Central memory CD4-positive, alpha-beta T cell (primary cell): ENCODE results near the gene IL20.
A peak's percentile ranks its signal among the peaks of the same experiment; 100 is the strongest.

Experiments
- DNase-seq: peaks from one replicate; pipeline ENCODE4 v3.0.0; 2022

IL20 gene

DNA sequence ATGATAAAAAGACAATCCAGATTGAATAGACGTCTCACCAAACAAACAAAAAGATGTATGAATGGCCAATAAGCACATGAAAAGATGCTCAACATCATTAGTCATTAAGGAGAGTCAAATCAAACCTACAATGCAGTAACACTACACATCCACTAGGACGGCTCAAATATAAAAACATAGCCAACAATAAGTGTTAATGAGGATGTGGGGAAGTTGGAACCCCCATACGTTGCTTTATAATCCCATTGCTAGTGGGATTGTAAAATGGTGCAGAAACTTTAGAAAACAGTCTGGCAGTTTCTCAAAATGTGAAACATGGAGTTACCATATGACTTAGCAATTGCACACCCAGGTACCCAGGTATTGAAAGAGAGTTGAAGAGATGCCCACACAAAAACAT is 17.1 kb downstream of the IL20 start:
- no peak for DNase-seq

DNA sequence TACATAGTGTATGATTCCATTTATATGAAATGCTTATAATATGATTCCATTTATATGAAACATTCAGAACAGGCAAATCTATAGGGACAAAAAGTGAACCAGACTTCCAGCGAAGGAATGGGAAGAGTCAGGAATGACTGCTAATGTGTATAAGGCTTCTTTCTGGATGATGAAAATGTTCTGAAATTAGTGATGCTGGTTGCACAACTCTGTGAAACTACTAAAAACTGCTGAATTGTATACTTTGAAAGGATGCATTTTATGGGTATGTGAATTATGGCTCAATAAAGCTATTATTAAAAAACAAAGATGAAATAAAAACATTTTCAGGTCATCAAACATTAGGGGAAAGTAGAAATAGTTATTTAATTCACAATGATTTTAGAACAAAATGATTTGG is 17.7 kb downstream of the IL20 start:
- DNase-seq = no peak

DNA sequence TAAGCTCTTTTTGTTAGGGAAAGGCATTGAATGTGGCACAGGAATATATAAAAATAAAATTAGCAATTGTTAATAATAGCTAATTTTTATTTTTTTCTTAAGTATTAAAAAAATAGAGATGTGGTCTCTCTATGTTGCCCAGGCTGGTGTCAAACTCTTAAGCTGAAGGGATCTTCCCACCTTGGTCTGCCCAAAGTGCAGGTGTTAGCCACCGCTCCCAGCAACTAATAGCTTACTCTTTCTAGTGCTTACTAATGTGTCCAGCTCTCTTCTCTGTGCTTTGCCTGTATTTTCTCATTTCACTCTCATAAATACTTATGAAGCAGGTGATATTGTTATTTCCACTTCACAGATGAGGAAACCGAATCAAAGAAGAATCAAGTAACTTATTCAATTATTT is 18.5 kb downstream of the IL20 start:
- no peak for DNase-seq

DNA sequence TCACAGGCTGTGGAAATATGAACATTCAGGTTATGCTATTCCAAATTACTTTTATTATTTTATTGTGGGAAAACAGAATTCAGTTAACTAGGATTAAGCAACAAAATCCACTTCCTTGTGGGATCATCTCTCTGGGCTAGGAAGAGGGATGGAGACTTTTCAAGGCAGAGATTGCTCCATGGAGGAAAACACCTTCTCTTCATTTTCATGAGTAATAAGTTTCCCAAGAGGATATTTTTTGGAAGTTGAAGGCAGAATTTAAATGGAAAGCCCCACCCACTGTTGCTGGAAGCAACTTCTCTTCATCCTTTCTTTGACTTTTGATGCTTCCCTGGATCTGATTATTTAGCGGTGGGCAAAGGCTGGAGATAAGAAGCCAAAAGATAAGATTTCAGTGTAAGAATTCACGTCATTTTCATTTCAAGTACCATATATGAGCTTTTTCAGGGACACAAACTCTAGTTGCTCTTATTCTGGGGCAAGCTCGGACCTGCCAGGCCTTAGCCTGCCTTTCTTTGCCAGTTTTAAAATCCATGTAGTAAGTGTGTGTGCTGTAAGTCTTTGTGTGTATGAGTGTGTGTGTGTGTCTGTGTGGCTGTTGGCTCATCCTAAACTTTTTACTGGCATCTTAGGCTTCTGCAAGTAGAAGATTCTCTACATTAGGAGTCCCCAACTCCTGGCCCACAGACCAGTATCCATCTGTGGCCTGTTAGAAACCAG is 20.1 kb downstream of the IL20 start:
- no peak for DNase-seq

DNA sequence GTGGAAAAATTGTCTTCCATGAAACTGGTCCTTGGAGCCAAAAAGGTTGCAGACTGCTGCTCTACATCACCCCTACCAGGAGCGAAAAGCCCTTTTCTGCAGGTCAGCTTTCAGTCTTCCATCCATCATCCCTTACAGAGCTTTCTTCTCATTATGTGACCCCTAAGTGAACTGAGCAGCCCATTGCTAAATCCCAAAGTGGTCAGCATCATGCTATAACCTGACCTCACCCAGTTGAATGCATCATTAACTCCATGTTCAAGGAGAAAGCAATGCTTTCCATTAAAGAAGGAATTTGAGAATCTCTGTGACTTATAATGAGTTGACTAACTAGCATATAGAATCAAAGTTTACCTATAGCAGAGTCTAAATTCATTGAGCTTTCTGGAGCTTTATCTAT is 21.4 kb downstream of the IL20 start:
- DNase-seq = no peak

DNA sequence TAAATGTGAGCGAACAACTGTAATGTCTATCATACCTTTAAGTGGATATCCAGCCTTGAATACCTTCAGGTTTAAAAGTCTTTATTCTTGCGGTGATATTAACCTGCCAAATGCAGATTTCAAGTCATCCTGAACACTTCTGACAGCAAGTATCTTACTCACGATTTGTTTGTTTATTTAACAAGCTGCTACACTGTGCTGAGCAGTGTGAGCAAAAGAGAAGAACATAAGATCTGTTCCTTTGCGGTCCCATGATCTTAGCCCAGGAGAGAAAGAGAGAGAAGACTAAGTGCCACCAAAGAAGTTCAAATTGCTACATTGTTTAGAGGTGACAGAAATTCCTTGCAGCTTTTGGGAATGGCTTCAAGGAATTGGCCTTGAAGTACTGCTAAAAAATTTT is 22.3 kb downstream of the IL20 start:
- no peak for DNase-seq

DNA sequence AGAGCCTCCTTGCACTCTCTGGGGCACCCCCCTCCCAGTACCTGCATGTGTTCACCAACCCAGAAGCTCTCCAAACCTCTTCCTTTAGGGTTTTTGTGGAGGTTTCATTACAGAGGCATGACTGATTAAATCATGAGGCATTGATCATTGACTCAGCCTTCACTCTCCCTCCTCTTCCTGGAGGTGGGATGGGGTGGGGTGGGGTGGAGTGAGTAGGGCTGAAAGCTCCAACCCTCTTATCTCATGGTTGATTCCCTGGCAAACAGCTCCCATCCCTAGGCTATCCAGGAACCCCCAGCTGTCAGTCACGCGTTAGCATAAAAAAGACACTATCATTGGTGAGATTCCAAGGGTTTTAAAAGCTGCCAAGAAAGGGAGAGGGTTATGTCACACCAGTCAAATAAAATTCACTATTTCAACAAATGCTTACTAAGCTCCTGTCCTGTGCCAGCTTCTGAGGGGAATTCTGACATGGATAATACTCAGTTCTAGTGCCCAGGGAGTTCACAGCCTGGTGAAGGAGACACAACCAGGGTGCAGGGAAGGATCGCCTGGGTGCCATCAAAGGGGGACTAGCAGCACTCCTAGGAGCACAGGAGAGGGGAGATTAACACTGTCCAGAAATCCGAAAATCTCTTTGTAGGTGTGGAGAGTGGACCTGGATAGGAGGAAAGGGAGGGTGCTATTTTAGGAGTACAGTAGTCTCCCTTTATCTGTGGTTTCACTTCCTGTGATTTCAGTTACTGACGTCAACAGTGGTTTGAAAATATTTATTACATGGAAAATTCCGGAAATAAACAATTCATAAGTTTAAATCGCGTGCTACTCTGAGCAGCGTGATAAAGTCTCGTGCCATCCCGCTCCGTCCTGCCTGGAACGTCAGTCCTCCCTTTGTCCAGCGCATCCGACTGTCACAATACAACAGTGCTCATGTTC is 25.0 kb downstream of the IL20 start:
- DNase-seq = peak; percentile 42

DNA sequence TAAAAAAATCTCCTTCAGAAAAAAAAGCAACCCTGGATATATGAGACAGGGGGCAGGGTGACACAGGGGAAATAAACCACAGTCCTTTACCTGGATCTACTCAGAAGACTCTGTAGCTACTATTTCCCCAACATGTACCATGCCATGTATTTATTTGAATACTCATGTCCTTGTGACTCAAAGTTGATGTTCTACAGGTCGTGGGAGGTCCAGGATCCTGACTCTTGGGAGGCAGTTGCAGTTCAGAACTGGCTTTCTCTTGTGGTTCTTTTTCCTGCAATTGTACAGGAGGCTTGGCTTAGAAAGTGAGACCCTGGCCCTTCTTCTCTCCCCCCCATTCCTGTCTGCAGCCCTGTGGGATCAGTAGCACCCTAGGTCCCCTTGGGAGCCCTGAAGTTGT is 26.0 kb downstream of the IL20 start:
- no peak for DNase-seq

DNA sequence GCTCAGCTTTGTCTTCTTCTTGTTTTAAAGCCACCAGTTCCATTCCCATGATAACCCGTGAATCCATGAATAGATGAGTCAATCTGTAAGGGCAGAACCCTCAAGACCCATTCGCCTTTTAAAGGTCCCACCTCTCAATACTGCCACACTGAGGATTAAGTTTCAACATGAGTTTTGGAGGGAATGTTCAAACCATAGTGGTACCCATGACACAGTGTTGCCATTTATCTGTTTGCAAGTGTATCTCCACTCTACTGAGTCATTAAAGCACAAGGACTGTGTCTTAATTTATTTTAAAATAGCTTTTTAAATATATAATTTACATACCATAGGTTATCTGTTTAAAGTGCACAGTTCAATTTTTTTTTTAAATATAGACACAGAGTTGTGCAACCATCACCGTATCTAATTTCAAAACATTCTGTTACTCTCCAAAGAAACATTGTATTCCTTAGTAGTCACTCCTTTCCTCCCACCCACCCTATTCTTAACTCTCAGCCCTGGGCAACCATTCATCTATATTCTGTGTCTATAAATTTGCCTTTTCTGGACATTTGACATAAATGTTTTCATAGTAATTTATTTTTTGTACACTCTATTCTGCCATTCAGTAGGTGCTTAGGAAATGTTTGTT is 27.0 kb downstream of the IL20 start:
- DNase-seq = no peak

DNA sequence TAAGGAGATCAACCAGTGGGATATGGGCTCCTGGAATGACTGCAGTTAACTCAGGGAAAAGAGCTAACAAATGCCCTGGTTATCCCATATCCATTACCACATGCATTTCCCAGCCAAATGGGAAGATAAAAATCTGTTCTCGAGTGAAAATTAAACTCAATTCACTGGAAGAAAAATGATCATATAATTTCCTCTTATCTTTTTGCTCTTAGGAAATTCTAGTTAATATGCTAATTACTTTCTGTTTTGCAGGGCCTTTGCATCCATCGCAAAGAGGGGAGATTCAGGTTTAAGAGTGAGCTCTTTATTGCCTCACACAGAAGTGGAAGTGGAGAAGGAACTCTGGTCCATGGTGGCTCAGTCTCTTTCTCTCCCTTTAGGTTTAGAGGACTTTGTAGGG is 28.0 kb downstream of the IL20 start:
- no peak for DNase-seq

DNA sequence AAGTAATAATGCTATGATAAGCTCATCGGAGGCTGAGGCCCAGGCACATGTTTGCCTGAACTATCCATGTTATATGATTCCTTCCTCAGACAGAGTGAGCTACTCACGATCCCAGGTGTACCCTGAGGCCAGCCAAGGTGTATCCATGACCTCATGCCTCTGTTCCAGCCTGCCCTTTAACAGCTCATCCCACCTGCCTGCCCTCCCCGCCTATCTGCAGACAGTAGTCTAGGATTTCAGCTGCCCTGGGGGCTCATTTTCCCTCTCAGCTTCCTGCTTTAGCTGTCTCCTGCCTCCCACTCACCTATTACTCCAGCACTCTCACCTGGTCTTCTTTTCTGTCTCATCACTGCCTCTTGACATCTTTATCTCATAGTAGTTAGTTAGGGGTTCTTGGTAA is 29.9 kb downstream of the IL20 start:
- DNase-seq = no peak

DNA sequence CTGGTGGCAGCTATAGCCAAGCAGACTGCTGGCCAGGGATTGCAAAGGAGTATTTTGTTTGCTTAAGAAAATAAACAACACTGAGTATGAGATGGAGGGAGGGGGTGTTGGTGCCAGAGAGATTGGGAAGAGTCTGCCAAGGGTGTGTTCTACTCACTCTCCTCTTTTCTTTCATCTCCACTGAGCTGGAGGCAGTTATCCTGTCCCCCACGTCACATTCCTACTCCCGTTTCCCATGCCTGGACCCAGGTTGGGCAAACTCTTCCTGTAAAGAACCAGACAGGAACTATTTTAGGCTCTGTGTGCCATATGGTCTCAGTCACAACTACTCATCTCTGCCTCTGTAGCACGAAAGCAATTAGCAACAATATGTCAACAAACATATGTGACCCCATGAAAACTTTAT is 30.4 kb downstream of the IL20 start:
- no peak for DNase-seq

DNA sequence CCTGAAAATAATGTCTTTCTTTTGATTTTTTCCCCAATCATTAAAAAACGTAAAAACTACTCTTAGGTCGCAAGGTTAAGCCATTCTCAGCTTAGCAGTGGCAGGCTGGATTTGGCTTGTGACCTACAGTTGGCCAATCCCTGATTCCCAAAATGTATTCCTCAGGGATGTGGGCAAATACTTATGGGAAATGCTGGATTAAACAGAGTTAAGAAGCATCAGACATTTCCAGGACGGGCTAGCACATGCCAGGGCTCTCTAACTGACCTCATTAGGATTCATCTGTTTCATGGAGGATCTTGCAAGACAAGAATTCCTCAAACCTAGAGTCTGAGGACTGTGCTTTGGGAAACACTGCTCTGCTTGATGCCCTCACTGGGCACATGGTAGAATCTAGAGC is 30.8 kb downstream of the IL20 start:
- DNase-seq = no peak

DNA sequence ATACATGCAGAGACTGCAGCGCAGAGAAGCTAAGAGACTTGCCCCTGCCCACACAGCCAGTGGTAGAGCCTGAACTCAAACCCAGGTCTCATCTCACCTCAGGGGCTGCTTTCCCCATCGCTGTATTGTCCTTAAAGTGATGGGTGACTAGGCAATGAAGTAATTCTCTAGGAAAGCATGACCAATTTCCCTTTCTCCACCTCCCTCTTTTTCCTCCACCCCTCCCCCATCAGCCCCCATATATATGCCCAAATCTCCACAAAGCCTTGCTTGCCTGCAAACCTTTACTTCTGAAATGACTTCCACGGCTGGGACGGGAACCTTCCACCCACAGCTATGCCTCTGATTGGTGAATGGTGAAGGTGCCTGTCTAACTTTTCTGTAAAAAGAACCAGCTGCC is 31.8 kb downstream of the IL20 start, which contains the start of gene IL24:
Gene IL24 (plus strand): TSS at position 269 of the 400 bp plus-strand sequence. CDS start 390 bp downstream, outside the sequence.
- DNase-seq = no peak

DNA sequence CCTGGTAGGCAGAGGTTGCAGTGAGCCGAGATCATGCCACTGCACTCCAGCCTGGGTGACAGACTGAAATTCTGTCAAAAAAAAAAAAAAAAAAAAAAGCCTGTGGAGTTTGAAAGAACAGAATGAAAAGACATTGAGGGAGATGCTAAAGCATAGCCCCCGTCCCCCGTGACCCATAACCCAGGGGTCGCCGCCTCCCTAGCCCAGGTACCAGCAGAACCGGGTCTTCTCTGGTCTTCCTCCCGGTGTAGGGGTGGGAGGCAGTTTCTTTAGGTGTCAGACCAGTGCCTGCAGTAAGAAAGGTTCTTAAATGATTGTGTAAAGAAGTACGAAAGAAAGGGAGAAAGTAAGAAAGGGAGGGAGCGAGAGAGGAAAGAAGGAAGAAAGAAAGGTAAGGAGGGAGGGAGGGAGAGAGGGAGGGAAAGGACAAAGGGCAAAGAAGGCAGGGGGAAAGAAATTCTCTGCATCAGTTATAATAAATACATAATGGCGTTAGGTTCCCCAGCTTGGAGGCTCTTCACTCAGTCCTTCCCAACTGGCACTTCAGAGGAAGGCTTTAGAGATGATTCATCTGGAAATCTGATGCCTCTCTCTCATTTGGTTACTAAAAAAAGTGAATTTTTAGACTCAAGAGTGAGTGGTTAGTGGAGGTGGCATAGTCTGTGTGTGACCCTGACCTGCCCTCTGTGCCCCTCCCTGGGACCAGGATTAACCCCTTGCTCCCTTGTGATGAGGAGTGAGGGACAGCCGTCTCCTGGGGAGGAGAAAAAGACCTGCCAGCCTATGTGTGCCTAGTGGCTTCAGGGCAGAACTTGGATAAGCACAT is 32.9 kb downstream of the IL20 start:
- no peak for DNase-seq

DNA sequence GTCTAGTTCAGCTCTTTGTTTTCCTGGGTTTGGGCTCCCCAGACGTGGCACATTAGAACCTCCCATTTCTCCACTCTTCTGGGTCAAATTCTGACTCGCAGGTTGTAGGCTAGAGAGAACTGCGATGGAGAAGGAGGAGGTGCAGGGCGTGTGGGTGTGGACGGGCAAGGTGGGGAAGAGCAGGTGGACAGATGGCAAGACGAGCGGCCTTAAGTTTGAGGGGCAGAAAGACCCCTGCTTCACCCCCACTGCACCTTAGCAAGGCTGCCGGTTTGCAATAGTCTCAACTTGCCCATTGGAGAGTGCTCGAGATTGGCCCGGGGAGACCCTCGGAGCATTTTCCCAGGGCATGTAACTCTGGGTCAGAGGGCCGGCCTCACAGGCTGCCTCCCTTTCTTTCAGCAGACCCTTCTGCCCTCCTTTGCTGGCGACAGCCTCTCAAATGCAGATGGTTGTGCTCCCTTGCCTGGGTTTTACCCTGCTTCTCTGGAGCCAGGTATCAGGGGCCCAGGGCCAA is 33.5 kb downstream of the IL20 start:
- DNase-seq = no peak

DNA sequence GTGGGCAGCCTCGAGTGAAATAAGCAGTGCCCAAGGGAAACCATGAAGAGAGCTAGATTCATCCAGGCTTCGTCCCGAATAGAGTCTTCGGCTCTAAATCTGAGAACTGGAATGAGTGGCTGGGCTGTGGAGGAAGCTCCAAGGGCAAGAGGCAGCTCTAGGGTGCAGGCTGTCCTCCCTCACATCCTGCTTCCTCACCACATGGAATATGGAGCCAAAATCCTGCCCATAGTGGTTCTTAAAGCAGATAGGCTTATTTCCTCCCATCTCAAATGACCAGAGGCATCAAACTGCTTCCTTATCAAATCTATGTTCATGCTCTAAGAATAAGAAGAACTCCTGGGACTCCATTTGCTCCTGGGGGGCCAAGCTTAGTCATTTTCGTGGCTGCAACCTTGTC is 34.3 kb downstream of the IL20 start:
- DNase-seq = no peak

DNA sequence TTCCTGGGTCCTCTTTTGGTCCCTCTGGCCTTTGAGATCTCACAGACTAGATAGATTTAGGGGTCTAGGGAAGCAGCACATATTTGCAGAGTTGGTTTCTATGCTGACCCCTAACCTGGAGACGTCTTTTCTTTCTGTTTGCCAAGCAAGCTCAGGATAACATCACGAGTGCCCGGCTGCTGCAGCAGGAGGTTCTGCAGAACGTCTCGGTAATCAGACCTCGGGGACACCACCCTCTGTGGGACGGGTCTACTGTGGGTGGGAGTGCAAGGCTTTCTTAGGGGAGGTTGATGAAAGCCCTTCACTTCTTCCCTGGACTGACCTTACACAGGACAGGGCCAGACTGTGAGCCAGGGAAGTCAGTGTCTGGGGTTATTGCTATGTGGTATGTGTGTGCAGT is 34.7 kb downstream of the IL20 start:
- DNase-seq = no peak

DNA sequence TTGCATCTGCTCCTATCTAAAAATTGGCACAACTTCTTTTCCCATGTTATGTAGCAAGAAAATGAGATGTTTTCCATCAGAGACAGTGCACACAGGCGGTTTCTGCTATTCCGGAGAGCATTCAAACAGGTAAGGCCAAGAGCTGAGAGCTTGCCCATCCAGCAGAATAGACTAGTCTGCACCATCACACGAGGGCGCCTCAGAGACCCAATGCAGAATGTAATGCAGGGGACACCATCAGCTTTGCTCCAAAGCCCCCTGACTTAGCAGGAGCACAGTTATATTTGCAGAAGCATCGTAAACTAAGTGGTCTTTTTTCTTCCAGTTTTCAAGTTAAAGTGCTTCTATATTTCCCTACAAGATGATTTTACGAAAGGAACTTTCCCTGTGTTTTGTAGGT is 36.5 kb downstream of the IL20 start:
- DNase-seq = no peak

DNA sequence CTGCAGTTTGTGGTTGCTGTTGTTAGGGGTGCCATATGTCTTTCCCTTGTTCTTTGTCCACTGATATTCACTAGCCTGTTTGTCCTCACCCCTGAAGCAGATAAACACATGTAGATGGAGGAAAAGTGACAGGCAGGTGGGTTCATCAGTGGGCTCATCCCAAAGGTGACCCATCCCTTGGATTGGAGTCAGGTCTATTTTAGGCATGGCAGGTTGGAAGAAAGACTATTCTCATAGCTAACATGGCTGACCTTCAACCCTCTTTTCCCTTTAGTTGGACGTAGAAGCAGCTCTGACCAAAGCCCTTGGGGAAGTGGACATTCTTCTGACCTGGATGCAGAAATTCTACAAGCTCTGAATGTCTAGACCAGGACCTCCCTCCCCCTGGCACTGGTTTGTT is 37.3 kb downstream of the IL20 start:
- DNase-seq = no peak

DNA sequence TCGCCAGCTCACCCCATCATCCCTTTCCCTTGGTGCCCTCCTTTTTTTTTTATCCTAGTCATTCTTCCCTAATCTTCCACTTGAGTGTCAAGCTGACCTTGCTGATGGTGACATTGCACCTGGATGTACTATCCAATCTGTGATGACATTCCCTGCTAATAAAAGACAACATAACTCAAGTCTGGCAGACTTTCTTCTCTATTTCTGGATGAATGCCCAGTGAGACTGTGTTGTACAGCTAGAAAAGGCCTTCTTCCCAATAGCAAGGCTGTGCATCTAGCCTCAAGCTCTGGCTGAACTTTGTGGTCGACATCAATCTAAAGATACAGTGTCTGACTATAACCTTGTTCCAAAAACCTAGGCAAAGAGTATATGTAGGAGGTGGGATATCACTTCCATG is 38.3 kb downstream of the IL20 start:
- no peak for DNase-seq

DNA sequence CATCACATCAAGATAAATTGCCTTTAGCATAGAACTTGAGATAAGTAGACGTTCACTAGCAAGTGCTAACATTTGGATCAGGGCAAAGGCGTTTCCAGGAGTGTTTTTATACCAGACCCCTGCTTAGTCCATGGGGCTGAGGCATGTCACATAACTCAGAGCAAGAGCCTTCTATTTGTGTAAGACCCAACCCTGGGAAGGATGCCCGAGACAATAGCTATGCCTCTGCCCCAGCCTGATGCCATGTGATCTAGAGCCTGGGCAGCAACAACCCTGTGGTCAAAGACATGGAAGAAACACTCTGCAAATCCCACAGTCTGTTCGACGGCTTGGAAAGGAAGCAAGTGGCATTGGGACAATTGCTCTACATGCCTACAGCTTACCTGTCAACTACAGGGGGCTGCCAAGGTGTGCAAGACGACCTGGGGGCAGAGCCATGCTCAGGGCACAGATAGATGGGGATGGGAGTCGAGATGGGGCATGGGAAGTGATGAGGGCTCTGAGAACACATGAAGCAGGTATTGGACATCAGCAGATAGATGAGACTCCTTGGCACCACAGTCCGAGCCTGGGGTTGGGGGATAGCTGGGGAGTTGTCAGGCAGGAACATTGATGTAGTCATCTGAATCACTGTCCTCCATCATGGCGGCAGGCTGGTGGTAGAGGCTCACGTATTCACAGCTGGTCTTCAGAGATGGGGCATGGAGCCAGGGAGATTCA is 39.2 kb downstream of the IL20 start:
- DNase-seq = no peak
